Aorta (tissue), 4 donors: Measurements from ENCODE around the gene IFNL4. TPM values are rescaled to one million over a fixed set of nuclear protein-coding genes. Genes with fewer than 3 reads are reported as not detected.

Experiments used
- polyA plus RNA-seq, 2 donors: library from polyadenylated mRNA; stranded (reverse); fragments of 200-250 nt; gene quantifications; one replicate each; pipeline ENCODE4 v1.2.3, GENCODE V29; 2013
- total RNA-seq, 2 donors: library from RNA; stranded (reverse); fragmentation: NEBNext Ultra II Directional; extraction: Animal tissue kit (Norgen Biotek cat#: 25700); gene quantifications; one replicate each; pipeline ENCODE4 v1.2.1, GENCODE V29; 2021
- donor health status: healthy with polysubstance abuse.
- donor health status: Bipolar disorder and iron deficiency.
- donor health status: DM: no; HTN: no; CAD: no.
- donor health status: DM: yes; HTN: yes; CAD: no.

The IFNL4 gene
- total and polyA plus RNA-seq, 4 donors, result not detected

Other genes starting within 250 kb of the IFNL4 start
- 1 to 10 TPM; 5.0 to 8.6 TPM for gene FBXO27, start 216.3 kb downstream of the IFNL4 start, total RNA-seq
- 1 to 10 TPM in 1 of 2 donors, under 1 TPM in 1; 0.25 to 2.8 TPM for gene FBXO27, start 216.3 kb downstream of the IFNL4 start, polyA plus RNA-seq
- not detected for gene ACP7, start 164.5 kb downstream of the IFNL4 start, total RNA-seq
- not detected for gene ACP7, start 164.5 kb downstream of the IFNL4 start, polyA plus RNA-seq
- gene PAK4, start 123.1 kb downstream of the IFNL4 start, total RNA-seq, result 10 to 100 TPM; 15.9 to 22.2 TPM
- gene PAK4, start 123.1 kb downstream of the IFNL4 start, polyA plus RNA-seq, result 10 to 100 TPM in 1 of 2 donors, 1 to 10 TPM in 1; 8.0 to 12.5 TPM
- not detected for gene NCCRP1, start 51.9 kb downstream of the IFNL4 start, total RNA-seq
- under 1 TPM in 1 of 2 donors, not detected in 1; 0.38 TPM for gene NCCRP1, start 51.9 kb downstream of the IFNL4 start, polyA plus RNA-seq
- gene SYCN, start 44.6 kb downstream of the IFNL4 start, total RNA-seq, result not detected
- gene SYCN, start 44.6 kb downstream of the IFNL4 start, polyA plus RNA-seq, result 1 to 10 TPM in 1 of 2 donors, not detected in 1; 1.6 TPM
- gene IFNL3, start 3.9 kb downstream of the IFNL4 start, total RNA-seq, result not detected
- gene IFNL3, start 3.9 kb downstream of the IFNL4 start, polyA plus RNA-seq, result not detected
- gene IFNL2, start 19.5 kb upstream of the IFNL4 start, total RNA-seq, result not detected
- gene IFNL2, start 19.5 kb upstream of the IFNL4 start, polyA plus RNA-seq, result not detected
- gene IFNL1, start 47.6 kb upstream of the IFNL4 start, total RNA-seq, result not detected
- not detected for gene IFNL1, start 47.6 kb upstream of the IFNL4 start, polyA plus RNA-seq
- 1 to 10 TPM in 1 of 2 donors, under 1 TPM in 1; 0.45 to 1.8 TPM for gene LRFN1, start 72.0 kb upstream of the IFNL4 start, total RNA-seq
- gene LRFN1, start 72.0 kb upstream of the IFNL4 start, polyA plus RNA-seq, result not detected
- 10 to 100 TPM; 53.7 to 60.8 TPM for gene GMFG, start 87.2 kb upstream of the IFNL4 start, total RNA-seq
- gene GMFG, start 87.2 kb upstream of the IFNL4 start, polyA plus RNA-seq, result 10 to 100 TPM in 1 of 2 donors, 1 to 10 TPM in 1; 8.3 to 50.3 TPM
- 100 to 1,000 TPM; 101 to 120 TPM for gene SAMD4B, start 93.6 kb upstream of the IFNL4 start, total RNA-seq
- gene SAMD4B, start 93.6 kb upstream of the IFNL4 start, polyA plus RNA-seq, result 100 to 1,000 TPM in 1 of 2 donors, 10 to 100 TPM in 1; 33.6 to 109 TPM
- gene PAF1, start 142.2 kb upstream of the IFNL4 start, total RNA-seq, result 10 to 100 TPM; 33.9 to 34.5 TPM
- gene PAF1, start 142.2 kb upstream of the IFNL4 start, polyA plus RNA-seq, result 10 to 100 TPM; 27.7 to 43.8 TPM
- 10 to 100 TPM; 28.9 to 35.1 TPM for gene MED29, start 142.5 kb upstream of the IFNL4 start, total RNA-seq
- gene MED29, start 142.5 kb upstream of the IFNL4 start, polyA plus RNA-seq, result 10 to 100 TPM; 26.0 to 29.7 TPM
- gene ZFP36, start 158.0 kb upstream of the IFNL4 start, total RNA-seq, result 100 to 1,000 TPM; 205 to 955 TPM
- 100 to 1,000 TPM; 124 to 360 TPM for gene ZFP36, start 158.0 kb upstream of the IFNL4 start, polyA plus RNA-seq
- 10 to 100 TPM; 86.4 to 98.1 TPM for gene PLEKHG2, start 163.8 kb upstream of the IFNL4 start, total RNA-seq
- 10 to 100 TPM; 15.3 to 74.4 TPM for gene PLEKHG2, start 163.8 kb upstream of the IFNL4 start, polyA plus RNA-seq
- gene RPS16, start 187.1 kb upstream of the IFNL4 start, total RNA-seq, result 1,000 to 10,000 TPM; 1,268 to 1,273 TPM
- 1,000 to 10,000 TPM; 3,270 to 4,459 TPM for gene RPS16, start 187.1 kb upstream of the IFNL4 start, polyA plus RNA-seq
- 100 to 1,000 TPM in 1 of 2 donors, 10 to 100 TPM in 1; 90.1 to 103 TPM for gene SUPT5H, start 196.7 kb upstream of the IFNL4 start, total RNA-seq
- gene SUPT5H, start 196.7 kb upstream of the IFNL4 start, polyA plus RNA-seq, result 100 to 1,000 TPM in 1 of 2 donors, 10 to 100 TPM in 1; 56.1 to 170 TPM
- gene TIMM50, start 232.0 kb upstream of the IFNL4 start, total RNA-seq, result 10 to 100 TPM; 31.1 to 39.5 TPM
- gene TIMM50, start 232.0 kb upstream of the IFNL4 start, polyA plus RNA-seq, result 10 to 100 TPM; 20.0 to 61.8 TPM